GM19372 (cell line): Measurements from ENCODE around the gene EPC2.
"Not testable (repeated sequence)": the region's sequence is repeated elsewhere in the genome, so short reads cannot be mapped to it uniquely, and the experiment has no call there.

Experiments used
- ATAC-seq: cut with Tn5 transposase; IDR thresholded peaks from one replicate; pipeline ENCODE4 v1.9.1; 2021; ENCODE audit warnings: mild to moderate bottlenecking, low read depth, moderate library complexity; ENCODE audit not compliant: unreplicated experiment

EPC2 gene

DNA sequence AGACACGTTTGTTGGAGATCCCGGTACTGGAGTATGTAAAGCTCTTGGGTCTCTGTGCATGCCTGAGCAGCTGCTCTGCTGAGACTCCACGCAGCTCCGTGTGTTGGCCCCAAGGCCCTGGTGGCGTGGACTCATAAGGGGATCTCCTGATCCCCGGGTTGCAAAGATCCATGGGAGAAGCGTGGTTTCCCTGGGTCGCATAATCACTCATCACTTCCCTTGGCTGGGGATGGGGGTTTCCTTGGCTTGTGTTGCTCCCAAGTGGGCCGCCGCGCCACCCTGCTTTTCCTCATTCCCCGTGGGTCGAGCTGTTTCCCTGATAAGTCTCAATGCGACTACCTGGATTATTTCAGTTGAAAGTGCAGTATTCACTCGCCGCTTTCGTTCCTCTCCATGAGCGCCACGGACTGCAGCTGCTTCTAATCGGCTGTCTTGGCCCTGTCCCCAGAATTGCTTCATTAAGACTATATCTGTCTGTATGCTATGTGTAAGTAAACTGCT lies 76.0 kb downstream of the EPC2 start:
- ATAC-seq = no peak

DNA sequence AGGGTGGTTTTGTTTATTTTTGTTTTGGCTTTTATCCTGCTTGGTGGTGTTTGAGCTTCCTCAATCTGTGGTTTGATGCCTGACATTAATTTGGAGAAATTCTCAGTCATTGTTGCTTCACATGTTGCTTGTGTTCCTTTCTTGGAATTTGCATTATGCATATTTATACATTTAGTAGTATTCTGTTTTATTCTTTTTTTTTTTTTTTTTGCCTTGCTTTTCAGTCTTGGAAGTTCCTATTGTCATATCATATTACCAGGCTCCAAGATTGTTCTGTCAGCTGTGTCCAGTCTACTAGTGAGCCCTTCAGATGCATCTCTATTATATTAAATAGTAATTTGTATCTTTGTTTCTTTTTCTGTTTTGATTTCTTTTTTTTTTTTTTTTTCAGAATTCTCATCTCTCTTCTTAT lies 77.0 kb downstream of the EPC2 start:
- no peak for ATAC-seq

DNA sequence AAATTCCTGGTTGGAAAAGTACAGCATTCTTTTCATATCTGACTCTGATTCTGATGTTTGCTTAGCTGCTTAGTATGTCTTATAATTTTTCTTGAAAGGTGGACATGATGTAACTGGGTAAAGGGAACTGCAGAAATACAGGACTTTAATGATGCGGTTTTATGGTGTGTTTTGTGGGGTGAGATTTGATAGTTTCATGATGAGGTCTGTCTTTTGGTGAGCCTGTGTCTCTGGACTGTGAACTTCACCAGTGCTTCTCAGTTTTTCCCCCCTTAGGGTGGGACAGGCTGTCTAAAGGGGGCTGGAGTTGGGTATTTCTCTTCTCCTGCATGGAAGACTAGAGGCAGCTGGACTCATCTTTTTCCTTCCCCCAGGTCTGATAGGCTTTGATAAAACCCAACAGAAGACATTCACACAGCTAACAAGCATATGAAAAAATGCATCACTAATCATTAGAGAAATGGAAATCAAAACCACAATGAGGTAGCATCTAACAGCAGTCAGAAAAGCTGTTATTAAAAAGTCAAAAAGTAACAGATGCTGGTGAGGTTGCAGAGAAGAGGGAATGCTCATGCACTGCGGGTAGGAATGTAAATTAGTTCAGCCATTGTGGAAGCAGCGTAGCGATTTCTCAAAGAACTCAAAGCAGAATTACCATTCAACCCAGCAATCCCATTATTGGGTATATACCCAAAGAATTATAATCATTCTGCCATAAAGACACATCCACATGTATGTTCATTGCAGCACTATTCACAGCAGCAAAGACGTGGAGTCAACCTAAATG lies 77.6 kb downstream of the EPC2 start:
- no peak for ATAC-seq

DNA sequence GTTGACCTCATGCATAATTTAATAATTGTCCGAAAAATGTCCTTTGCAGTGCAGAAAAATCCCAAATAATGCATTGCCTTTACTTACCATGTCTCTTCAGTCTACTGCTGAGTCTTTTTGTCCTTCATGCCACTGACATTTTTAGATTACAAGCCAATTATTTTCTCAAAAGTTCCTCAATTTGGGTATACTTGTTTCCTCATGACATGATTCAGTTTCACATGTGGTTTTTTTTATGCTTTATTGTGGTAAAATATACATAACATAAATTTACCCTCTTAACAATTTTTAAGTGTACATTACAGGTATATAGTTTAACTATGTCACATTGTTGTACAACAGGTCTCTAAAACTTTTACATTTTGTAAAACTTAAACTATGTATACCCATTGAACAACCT lies 81.0 kb downstream of the EPC2 start:
- ATAC-seq = no peak

DNA sequence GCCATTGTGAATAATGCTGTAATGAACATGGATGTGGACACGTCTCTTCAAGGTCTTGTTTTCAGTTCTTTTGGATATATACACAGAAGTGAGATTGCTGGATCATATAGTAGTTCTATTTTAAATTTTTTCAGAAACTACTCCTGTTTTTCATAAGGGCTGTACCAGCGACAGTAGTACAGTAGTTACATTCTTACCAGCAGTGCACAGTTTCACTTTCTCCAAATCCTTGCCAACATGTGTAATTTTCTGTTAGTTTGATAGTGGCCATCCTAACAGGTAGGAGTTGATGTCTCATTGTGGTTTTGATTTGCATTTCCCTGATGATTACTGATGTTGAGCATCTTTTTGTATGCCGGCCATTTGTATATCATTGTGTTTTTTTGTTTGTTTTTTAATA lies 81.7 kb downstream of the EPC2 start:
- ATAC-seq = no peak

DNA sequence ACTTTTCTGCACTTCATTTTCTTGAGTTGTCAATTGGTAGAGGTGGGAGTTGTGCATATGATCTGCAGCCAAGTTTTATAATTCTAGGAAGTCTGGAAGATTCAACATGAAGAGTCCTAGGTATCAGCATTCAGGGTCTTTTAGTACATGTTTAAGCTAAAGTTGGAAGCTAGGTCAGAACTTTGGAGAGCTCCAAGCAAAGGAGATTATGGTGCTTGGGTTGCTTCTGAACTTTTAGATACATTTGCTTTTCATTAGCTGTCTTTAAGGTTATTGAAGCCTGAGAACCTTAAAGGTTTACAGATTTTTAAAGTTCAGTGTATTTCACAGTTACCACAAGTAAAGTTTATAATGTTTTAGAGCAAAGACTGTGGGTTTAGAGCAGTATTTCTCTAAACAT lies 85.5 kb downstream of the EPC2 start:
- ATAC-seq = no peak

DNA sequence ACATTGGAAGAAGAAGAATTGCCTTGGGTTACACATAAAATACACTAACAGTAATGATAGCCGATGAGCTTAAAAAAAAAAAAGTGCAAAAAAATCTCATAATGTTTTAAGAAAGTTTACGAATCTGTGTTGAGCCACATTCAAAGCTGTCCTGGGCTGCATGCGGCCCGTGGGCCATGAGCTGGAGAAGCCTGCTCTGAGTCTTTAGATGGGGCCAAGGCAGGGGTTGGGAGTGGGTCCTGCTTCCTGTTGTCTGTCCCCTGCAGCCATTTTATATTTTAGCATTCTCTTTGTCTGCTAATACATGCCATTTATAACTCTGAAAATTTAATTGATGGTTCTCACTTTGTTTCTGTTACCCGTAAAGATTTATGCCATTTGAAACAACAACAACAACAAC lies 93.2 kb downstream of the EPC2 start:
- no peak for ATAC-seq

DNA sequence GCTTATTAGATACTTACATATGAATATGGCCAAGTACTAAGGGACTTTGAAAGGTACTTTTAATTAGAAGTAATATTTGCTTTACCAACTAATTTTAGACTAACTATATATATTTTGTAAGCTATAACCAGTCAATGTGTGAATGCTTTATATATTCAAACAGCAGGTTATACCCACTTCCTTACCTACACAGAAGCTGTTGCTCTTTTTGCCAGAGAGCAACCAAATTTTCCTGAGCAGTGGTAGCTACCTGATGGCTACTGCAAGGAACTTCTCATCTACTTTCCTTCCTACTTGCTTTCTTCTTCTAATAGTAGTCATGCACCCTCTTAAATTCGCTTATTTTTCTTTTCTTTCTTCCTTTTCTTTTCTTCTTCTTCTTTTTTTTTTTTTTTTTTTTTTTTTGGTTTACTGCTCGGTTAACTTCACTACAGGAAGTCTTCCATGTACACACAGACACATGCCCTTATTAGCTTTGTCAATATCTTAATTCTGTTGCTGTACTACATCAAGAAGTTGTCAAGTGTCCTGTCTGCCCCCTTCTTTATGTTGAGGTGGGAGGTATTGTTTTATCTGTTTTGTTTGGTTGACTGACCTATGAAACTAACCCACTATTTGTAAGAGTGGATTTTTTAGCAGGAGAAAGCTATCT lies 95.0 kb downstream of the EPC2 start:
- ATAC-seq = no peak

DNA sequence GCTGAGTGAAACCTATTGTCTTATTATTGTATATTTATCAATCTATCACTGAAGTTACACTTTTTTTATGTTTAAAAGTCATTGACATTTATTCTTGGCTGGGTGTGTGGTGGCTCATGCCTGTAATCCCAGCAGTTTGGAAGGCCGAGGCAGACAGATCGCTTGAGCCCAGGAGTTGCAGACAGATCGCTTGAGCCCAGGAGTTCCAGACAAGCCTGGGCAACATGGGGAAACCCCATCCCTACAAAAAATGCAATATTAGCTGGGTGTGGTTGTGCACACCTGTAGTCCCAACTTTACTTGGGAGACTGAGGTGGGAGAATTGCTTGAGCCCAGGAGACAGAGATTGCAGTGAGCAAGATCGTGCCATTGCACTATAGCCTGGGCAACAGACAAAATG lies 97.8 kb downstream of the EPC2 start:
- ATAC-seq = no peak

DNA sequence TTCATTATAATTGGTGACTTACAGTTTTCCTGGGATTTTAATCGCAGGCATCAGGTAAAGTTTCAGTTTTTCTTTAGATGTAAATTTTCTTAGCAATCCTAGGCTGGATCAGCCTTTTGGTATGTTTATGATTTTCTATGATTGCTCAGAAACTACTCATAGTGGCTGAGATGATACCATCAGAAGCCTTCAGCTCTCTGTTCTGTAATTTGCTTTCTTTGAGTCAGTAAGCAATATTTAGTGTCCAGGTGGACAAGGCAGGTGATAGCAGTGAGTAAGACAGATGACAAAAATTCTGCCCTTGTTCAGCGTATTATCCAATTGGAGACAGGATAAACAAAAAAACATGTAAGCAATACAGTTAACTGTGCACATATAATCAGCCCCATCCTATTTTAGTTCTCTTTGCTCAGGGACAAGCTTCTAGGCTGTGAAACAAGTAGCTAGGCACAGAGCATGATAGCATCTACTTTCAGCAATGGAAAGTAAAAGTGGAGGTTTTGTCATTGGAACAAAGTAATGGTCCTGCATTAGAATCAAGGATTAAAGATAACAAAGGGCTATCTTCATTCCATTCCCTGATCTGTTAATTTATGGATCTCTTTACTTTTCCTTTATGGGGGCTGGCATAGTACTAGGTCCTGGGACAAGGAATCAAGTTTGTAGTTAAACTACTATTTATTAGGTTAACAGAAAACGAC lies 100.8 kb downstream of the EPC2 start:
- no peak for ATAC-seq

DNA sequence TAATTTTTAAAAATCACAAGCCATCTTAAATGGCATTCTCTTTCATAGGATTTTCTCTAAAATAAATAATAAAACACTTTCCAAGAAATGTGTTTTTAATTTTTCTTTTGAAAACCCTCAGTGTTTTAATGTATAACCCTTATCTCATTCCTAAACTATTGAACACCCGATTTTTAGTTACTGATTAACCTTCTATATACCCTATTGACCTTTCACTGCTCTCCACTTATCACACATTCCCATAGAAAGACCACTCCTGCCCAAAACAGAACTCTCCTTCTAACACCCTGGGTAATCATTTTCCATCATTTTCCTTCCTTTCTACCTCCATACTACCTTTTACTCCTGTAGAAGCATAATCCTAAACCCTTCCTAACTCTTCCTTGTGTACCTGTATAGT lies 102.4 kb downstream of the EPC2 start:
- no peak for ATAC-seq

DNA sequence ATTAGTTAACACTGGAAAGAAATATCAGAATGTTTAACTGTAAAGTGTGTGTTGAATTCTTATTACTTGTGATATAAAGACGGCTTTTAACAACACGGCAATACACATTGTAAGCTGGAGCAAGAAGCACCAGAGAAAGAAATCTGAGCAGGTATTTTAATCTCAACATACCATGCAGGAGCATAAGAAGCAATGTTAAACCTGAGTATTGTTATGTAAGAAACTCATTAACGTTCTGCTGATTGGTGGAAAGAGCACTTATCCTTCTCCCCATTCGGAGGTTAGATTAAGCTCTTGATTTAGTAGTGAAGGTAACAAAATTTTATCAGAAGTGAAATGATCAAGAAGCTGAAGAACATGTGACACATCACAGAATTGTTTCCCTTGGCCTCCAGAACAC lies 107.4 kb downstream of the EPC2 start:
- ATAC-seq = no peak

DNA sequence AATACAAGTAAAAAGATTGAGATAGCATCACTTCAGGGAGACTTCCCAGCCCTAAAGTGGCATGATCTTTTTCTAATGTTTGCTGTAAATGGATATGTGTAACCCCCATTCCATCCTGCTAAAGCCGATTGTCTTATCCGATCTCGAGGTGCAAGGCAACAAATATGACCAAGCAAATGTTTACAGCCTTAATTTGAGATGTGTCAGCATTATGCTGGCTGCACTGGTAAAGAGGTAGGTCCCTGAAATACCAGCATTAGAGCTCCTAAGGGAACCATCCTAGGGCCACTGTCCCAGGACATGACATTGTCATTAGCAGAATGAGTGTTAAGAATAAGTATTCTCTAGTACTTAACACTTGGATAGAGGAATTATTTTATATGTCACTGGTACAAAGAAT lies 108.4 kb downstream of the EPC2 start:
- ATAC-seq = no peak

DNA sequence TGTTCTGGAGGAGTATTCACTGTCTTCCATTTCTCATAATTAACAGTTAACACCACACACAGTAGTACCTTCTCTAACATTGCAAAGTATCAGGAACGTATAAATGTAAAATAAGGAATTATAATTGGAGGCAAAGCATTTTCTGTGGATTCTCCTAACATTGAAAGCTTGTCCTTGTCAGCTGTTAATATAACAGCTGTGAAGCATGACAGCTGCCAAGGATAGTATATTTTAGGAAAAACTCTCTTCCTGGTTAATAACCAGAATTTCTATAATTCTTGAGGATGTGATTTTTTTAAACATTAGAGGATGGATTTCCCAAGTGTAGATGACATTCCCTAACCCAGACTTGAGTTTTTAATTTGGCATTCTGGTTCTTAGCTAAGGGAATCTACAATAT lies 110.3 kb downstream of the EPC2 start:
- no peak for ATAC-seq

DNA sequence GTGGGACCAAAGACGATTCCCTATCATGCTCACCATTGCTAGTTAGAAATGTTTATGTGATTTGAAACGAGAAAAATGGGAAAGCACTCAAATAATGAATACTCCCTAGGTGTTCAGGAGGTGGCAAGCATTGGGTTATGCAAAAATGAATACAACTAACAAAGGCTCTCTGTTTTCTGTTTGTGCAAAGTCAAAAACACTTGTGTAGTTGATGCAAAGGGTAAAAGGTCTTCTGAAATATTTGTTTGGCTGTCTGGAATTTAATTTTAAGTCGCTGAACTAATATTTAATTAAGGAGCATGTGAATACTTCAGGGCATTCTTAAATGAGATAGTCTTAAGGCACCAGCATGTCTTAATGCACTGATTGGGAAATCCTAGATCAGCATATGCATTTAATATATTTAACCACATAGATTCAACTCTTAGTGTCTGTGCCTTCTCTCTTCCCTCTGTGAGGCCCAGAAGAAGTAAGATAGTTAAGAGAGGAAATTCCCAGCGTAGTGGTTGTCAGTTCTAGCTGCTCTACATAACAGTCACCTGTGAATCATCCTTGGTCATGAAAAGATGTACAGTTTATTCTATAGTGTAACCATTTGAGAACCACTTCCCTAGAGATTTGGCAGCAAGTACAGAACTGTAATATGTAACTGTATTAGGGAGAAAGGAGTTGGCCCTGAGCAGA lies 111.9 kb downstream of the EPC2 start:
- ATAC-seq = no peak

DNA sequence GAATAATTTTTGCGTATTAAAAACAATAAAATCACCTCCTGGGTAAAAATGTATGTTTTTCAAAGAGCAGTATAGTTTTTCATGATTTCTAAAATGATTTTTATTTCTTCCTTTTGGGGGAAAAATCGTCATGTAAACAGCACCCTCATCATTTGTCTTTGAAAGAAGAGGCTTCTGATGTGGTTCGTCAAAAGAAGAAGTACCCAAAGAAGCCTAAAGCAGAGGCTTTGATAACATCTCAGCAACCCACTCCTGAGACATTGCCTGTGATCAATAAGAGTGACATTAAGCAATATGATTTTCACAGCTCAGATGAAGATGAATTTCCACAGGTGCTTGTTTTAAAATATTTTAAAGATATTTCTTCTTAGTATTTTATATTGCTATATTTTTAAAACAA lies 120.3 kb downstream of the EPC2 start:
- ATAC-seq = no peak

DNA sequence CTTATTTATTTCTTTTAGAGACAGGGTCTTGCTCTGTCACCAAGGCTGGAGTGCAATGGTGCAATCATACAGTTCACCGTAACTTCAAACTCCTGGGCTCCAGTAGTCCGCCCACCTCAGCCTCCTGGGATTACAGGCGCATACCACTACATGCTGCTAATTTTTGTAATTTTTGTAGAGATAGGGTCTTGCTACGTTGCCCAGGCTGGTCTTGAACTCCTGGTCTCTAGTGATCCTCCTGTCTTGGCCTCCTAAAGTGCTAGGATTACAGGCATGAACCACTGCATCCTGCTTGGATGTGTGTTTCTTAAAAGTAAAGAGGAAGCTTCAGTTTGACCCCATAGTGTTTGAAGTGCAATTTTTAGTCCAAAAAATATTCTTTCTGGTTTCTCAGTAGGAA lies 125.5 kb downstream of the EPC2 start:
- no peak for ATAC-seq

DNA sequence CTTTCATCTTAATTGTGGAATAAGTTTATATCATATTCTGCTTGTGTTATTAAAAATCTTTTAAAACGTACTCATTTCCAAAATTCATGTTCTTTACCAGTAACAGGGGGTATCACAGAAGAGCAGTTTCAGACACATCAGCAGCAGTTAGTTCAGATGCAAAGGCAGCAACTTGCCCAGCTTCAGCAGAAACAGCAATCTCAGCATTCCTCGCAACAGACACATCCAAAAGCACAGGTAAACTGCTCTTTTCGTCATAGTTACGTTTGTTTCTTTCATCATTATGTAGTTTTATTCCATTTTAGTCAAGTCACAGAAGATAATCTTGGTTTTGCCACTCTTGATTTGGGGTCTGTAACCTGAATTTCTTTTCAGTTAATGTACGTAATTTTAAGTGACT lies 137.0 kb downstream of the EPC2 start:
- no peak for ATAC-seq

DNA sequence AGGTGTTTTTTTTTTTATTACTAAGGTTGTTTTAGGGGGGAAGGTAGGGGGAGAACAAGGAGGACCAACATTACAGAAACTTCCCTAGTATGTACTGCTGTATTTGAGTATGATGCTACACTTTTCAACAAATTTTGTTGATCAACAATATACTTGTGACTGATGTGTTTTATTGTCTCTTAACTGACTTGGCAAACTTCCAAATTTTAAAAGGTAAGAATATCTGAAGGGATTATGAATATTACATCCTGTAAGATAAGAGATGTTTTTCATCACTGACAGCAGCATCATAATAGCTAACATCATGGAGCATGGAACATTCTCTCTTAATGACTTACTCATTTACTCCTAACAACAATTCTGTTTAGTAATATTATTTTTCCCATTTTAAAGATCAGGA lies 144.5 kb downstream of the EPC2 start:
- ATAC-seq = no peak

DNA sequence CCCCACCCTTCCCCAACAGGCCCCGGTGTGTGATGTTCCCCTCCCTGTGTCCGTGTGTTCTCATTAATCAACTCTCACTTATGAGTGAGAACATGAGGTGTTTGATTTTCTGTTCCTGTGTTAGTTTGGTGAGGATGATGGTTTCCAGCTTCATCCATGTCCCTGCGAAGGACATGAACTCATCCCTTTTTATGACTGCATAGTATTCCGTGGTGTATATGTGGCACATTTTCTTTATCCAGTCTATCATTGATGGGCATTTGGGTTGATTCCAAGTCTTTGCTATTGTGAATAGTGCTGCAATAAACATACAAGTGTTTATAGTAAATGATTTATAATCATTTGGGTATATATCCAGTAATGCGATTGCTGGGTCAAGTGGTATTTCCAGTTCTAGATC lies 145.6 kb downstream of the EPC2 start:
- not testable (repeated sequence) for ATAC-seq

DNA sequence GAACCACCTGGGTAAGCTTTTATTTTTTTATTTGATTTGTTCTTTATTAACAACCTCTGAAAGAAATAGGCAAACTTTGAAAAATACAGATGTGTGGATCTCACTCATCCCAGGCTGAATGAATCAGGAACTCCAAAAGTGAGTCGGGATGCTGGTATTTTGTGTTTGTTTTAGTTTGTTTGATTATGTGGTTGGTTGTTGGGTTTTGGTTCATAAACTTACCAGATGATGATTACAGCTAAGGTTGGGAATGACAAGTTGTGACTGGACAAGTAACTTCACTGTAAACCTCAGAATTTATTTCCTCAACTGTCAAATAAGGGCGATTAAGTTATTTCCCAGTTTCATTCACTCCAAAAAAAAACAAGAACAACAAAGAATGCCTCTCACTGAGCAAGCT lies 150.0 kb downstream of the EPC2 start:
- ATAC-seq = no peak
